WTC11 (cell line): ENCODE results near the gene HNRNPUL1. TPM values are rescaled to one million over a fixed set of nuclear protein-coding genes. Genes with fewer than 3 reads are reported as not detected.

Source experiments
- ATAC-seq: fragments of 200-7000 bp; cut with Tn5 transposase; 2 replicates; pipeline ENCODE4 v1.10.0; 2021; ENCODE audit warnings: mild to moderate bottlenecking, moderate library complexity
- CTCF ChIA-PET: fragments of 300-600 bp; sonication (Branson Sonifier 250); formaldehyde crosslinking; loops from one replicate; lab custom pipeline; 2021; ENCODE audit warnings: antibody characterized with exemption; lab: Charles Lee
- POLR2A ChIA-PET: fragments of 350-600 bp; sonication (Branson Sonifier 250); formaldehyde crosslinking; loops from one replicate; lab custom pipeline; 2021; ENCODE audit warnings: antibody characterized with exemption; lab: Charles Lee
- DNase-seq: peaks from one replicate; pipeline ENCODE4 v3.0.0; 2021; ENCODE audit warnings: low spot score
- H3K27ac Mint-ChIP-seq: 2 replicates; pipeline ENCODE4 v1.8.0; 2021; ENCODE audit warnings: mixed read lengths
- H3K27me3 Mint-ChIP-seq: 2 replicates; pipeline ENCODE4 v1.8.0; 2021; ENCODE audit warnings: low read depth, mild to moderate bottlenecking, moderate library complexity, mixed read lengths
- H3K36me3 Mint-ChIP-seq: 2 replicates; pipeline ENCODE4 v1.8.0; 2021; ENCODE audit warnings: mixed read lengths
- H3K4me1 Mint-ChIP-seq: 2 replicates; pipeline ENCODE4 v1.8.0; 2022; ENCODE audit warnings: mixed read lengths
- H3K4me3 Mint-ChIP-seq: 2 replicates; pipeline ENCODE4 v1.8.0; 2021; ENCODE audit warnings: mild to moderate bottlenecking, moderate library complexity, mixed read lengths
- H3K9me3 Mint-ChIP-seq: 2 replicates; pipeline ENCODE4 v1.8.0; 2021; ENCODE audit warnings: mixed read lengths
- CTCF ChIP-seq: fragments of 200-600 bp; IDR thresholded peaks from 2 replicates; pipeline ENCODE4 v1.8.0; 2022; ENCODE audit warnings: antibody characterized with exemption
- E2F5 ChIP-seq: sonication (generic); formaldehyde crosslinking; IDR thresholded peaks from 2 replicates; pipeline ENCODE4 v1.8.1; 2022; ENCODE audit warnings: mild to moderate bottlenecking, moderate library complexity, missing genetic modification reagents
- FOXP4 ChIP-seq: sonication (generic); formaldehyde crosslinking; IDR thresholded peaks from 2 replicates; pipeline ENCODE4 v1.8.0; 2022; ENCODE audit warnings: mild to moderate bottlenecking, missing genetic modification reagents
- GTF2I ChIP-seq: fragments of 250-450 bp; sonication (Bioruptor Pico); conservative IDR thresholded peaks from 2 replicates; pipeline ENCODE4 v1.4.0; 2021; ENCODE audit warnings: mild to moderate bottlenecking
- MAX ChIP-seq: sonication (generic); formaldehyde crosslinking; IDR thresholded peaks from 2 replicates; pipeline ENCODE4 v1.8.0; 2022; ENCODE audit warnings: mild to moderate bottlenecking, missing genetic modification reagents
- MLX ChIP-seq: sonication (generic); formaldehyde crosslinking; IDR thresholded peaks from 2 replicates; pipeline ENCODE4 v1.8.1; 2023; ENCODE audit warnings: mild to moderate bottlenecking, missing genetic modification reagents, moderate library complexity
- PRDM15 ChIP-seq: sonication (generic); formaldehyde crosslinking; IDR thresholded peaks from 2 replicates; pipeline ENCODE4 v1.8.0; 2022; ENCODE audit warnings: missing genetic modification reagents
- PREB ChIP-seq: sonication (generic); formaldehyde crosslinking; IDR thresholded peaks from 2 replicates; pipeline ENCODE4 v1.8.1; 2022; ENCODE audit warnings: mild to moderate bottlenecking, missing genetic modification reagents, moderate library complexity, borderline replicate concordance
- RORB ChIP-seq: fragments of 250-450 bp; sonication (Bioruptor Pico); IDR thresholded peaks from 2 replicates; pipeline ENCODE4 v1.9.0; 2021; ENCODE audit warnings: mild to moderate bottlenecking
- SMAD3 ChIP-seq: sonication (generic); formaldehyde crosslinking; IDR thresholded peaks from 2 replicates; pipeline ENCODE4 v1.8.0; 2022; ENCODE audit warnings: missing genetic modification reagents, mild to moderate bottlenecking, borderline replicate concordance
- SP1 ChIP-seq: sonication (generic); formaldehyde crosslinking; conservative IDR thresholded peaks from 2 replicates; pipeline ENCODE4 v1.8.1; 2022; ENCODE audit warnings: missing genetic modification reagents
- ZNF263 ChIP-seq: sonication (generic); formaldehyde crosslinking; IDR thresholded peaks from 2 replicates; pipeline ENCODE4 v1.8.1; 2022; ENCODE audit warnings: low read depth, mild to moderate bottlenecking, moderate library complexity, missing genetic modification reagents
- total RNA-seq: library from RNA; stranded (reverse); gene quantifications from 3 replicates; pipeline ENCODE4 v1.2.3, GENCODE V29; 2021

Gene HNRNPUL1
- total RNA-seq, 1 experiment from 2014 or later = 282 TPM

- TF ChIP-seq PREB (no peak), MLX (CRISPR knock-in tag) (no peak), SP1 (CRISPR knock-in tag) (peak; percentile 79), MAX (0 out of 2 replicates have a peak, but pooled peaks have one; percentile 6), SMAD3 (no peak), E2F5 (CRISPR knock-in tag) (0 out of 2 replicates have a peak, but pooled peaks have one; percentile 37), RORB (CRISPR knock-in tag) (no peak), FOXP4 (no peak), CTCF (peak; percentile 81), GTF2I (CRISPR knock-in tag) (no peak), ZNF263 (peak; percentile 99), PRDM15 (no peak)
- peak within 1 kb of the TSS; percentile 89 for H3K4me3 Mint-ChIP-seq
- DNase-seq (peak; percentile 78), ATAC-seq (peak; percentile 53)
- H3K36me3 Mint-ChIP-seq = no peaks in the 10 kb centered on the region
- POLR2A ChIA-PET = no interaction called here
- H3K9me3 Mint-ChIP-seq = no peaks in the 10 kb centered on the region
- no peak within 1 kb of the TSS for H3K27ac Mint-ChIP-seq
- peaks cover 18% of the 10 kb centered on the region for H3K4me1 Mint-ChIP-seq
- CTCF ChIA-PET = interaction anchor here (0.7 to 6.2 kb wide), 26 partner anchors 11 to 506 kb away, joined by 3 to 103 read pairs (median 6); partner anchors contain the start of genes B9D2, CCDC97, DMAC2 and HNRNPUL1
- peaks cover 57% of the 10 kb centered on the region for H3K27me3 Mint-ChIP-seq
Measured at GRCh38 chr19:41353466-41354342, 89.5 kb downstream of the HNRNPUL1 start, which contains the start of gene TGFB1. Gene TGFB1 (minus strand): TSS chr19:41353922. CDS start chr19:41353044, 878 bp downstream.
